Astrocyte (in vitro differentiated cells and primary cell): ENCODE results near the gene FSTL4.

ENCODE experiments used
- CTCF ChIP-seq: IDR thresholded peaks from 2 replicates; pipeline ENCODE4 v1.5.1; 2011; ENCODE audit warnings: low read depth, mild to moderate bottlenecking, inconsistent platforms, low read length, moderate library complexity; ENCODE audit not compliant: insufficient read depth
- EZH2 ChIP-seq: IDR thresholded peaks from 2 replicates; pipeline ENCODE4 v1.6.1; 2012; ENCODE audit warnings: mild to moderate bottlenecking, low read length, inconsistent platforms; ENCODE audit not compliant: insufficient read depth

DNA sequence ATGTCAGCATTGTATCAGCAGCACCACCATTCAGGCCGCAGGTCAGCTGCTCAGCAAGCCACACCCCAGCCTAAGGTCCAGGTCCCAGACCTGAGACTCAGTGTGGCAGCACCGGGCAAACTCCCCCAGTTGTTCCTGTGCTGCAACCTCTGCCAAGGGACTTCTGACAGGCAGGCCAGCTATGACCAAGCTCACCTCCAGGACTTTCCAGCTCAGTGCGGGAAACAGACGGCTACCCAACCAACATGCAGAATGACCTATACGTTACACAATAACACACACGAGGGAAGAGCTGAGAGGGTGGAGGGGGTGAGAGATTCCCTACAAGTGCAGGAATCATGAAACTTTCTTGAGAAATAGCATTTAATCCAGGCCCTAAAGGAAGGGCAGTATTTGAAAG, 143.7 kb downstream of the FSTL4 start:
- no peak for TF ChIP-seq CTCF
- TF ChIP-seq EZH2, result no peak
